GM06990 (cell line): ENCODE measurements around the gene HSD17B7.

ENCODE experiments used
- DNase-seq: peaks from one replicate; pipeline ENCODE4 v3.0.0-alpha.2; 2011; ENCODE audit not compliant: insufficient read length; ENCODE audit errors: extremely low read depth
- H3K27me3 ChIP-seq: replicated peaks from 2 replicates; pipeline ENCODE4 v1.6.0; 2011; ENCODE audit warnings: low read length; ENCODE audit not compliant: control insufficient read depth, insufficient read depth
- H3K36me3 ChIP-seq: 2 replicates; pipeline ENCODE4 v1.5.1; 2011; ENCODE audit warnings: low read length; ENCODE audit not compliant: control insufficient read depth, insufficient read depth
- H3K4me3 ChIP-seq: replicated peaks from 2 replicates; pipeline ENCODE4 v1.5.1; 2011; ENCODE audit warnings: low read depth, mild to moderate bottlenecking, control low read depth, low read length
- TF ChIP-seq, protein P1 (sequence below): IDR thresholded peaks from 2 replicates; pipeline ENCODE4 v1.5.1; 2011; ENCODE audit warnings: low read length, control low read depth, mild to moderate bottlenecking, inconsistent platforms; ENCODE audit not compliant: insufficient read depth, poor library complexity, severe bottlenecking

Gene HSD17B7

GRCh38 chr1:162755306-162755705 is 35.2 kb upstream of the HSD17B7 start:
- Histone ChIP-seq H3K4me3 (no peak overlapping the region), H3K27me3 (no peaks in the 10 kb centered on the region), H3K36me3 (0 out of 2 replicates have a peak, but pooled peaks cover 2% of the 10 kb centered on the region)
- TF ChIP-seq, protein P1, sequence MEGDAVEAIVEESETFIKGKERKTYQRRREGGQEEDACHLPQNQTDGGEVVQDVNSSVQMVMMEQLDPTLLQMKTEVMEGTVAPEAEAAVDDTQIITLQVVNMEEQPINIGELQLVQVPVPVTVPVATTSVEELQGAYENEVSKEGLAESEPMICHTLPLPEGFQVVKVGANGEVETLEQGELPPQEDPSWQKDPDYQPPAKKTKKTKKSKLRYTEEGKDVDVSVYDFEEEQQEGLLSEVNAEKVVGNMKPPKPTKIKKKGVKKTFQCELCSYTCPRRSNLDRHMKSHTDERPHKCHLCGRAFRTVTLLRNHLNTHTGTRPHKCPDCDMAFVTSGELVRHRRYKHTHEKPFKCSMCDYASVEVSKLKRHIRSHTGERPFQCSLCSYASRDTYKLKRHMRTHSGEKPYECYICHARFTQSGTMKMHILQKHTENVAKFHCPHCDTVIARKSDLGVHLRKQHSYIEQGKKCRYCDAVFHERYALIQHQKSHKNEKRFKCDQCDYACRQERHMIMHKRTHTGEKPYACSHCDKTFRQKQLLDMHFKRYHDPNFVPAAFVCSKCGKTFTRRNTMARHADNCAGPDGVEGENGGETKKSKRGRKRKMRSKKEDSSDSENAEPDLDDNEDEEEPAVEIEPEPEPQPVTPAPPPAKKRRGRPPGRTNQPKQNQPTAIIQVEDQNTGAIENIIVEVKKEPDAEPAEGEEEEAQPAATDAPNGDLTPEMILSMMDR, result no peak
- DNase-seq, result no peak

DNA sequence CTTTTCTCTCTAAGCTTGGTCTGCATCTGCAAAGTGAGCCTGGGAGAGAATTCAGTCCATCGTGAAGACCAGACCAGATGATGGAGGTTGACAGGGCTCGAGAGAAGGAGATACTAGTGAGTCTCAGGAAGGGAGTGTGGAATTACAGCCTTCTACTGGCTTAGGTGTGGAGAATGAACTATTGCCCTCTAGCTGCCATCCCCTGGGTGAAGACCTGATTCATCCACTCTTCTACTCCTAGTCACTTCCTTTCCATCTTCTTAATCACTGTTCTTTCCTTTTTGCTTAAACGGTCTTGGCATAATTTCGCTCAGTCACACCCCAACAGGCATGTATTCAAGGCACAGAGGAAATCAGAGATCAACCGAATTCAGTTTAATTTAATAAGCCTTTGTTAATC is 34.0 kb upstream of the HSD17B7 start:
- H3K36me3 ChIP-seq, result peaks cover 2% of the 10 kb centered on the region; the same call in 1 of the 2 replicates
- no peaks in the 10 kb centered on the region for H3K27me3 ChIP-seq
- no peak for DNase-seq
- TF ChIP-seq, protein P1, result no peak
- no peak overlapping the region for H3K4me3 ChIP-seq

- H3K36me3 ChIP-seq, result peaks cover 2% of the 10 kb centered on the region; the same call in 1 of the 2 replicates
- H3K27me3 ChIP-seq, result no peaks in the 10 kb centered on the region
- no peak overlapping the region for H3K4me3 ChIP-seq
- TF ChIP-seq, protein P1, result no peak
- no peak for DNase-seq
Measured at GRCh38 chr1:162757476-162757875, 33.0 kb upstream of the HSD17B7 start.

- TF ChIP-seq, protein P1, result no peak
- no peak overlapping the region for H3K4me3 ChIP-seq
Measured at GRCh38 chr1:162765788-162766187, 24.7 kb upstream of the HSD17B7 start.

GRCh38 chr1:162772571-162773154 is 17.8 kb upstream of the HSD17B7 start:
- no peaks in the 10 kb centered on the region for H3K27me3 ChIP-seq
- peaks cover 2% of the 10 kb centered on the region for H3K36me3 ChIP-seq
- H3K4me3 ChIP-seq, result no peak overlapping the region
- no peak for DNase-seq
- TF ChIP-seq, protein P1, result no peak

More at GRCh38 chr1:162765788-162766187, 24.7 kb upstream of the HSD17B7 start:
- Histone ChIP-seq H3K36me3 (no peaks in the 10 kb centered on the region; the same call in 1 of the 2 replicates), H3K27me3 (no peaks in the 10 kb centered on the region)
- DNase-seq, result no peak

DNA sequence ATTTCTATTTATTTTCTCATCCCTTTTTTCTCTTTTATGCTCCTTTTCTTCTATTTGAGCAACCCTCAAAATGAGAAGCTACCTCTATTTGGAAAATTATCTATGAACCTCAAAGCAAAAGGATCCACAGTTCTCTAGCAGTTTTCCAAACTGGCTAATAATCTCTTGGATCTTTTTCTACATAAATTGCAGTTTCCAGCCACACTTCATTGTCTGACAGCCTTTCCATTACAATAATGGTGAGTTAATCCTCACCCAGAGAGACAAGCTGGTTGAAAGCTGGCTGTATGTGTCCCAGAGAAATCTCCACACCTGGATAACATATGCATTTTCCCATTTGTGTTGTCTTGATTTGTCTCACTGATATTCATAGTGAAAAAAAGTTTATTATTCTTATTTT is 16.5 kb upstream of the HSD17B7 start:
- H3K27me3 ChIP-seq, result no peaks in the 10 kb centered on the region
- no peak for DNase-seq
- TF ChIP-seq, protein P1, result no peak
- no peak overlapping the region for H3K4me3 ChIP-seq
- peaks cover 2% of the 10 kb centered on the region for H3K36me3 ChIP-seq
